Fibroblast of peridontal ligament (primary cell): ENCODE data around the gene AGAP1.

Source experiments
- DNase-seq: peaks from one replicate; pipeline ENCODE4 v3.0.0-alpha.2; 2010; ENCODE audit errors: extremely low read depth

AGAP1 gene

GRCh38 chr2:235486729-235487128 lies 7.1 kb upstream of the AGAP1 start:
- no peak for DNase-seq

GRCh38 chr2:235489897-235490296 lies 3.9 kb upstream of the AGAP1 start:
- DNase-seq: no peak

GRCh38 chr2:235492850-235493344 lies 946 bp upstream of the AGAP1 start:
- DNase-seq: no peak

- DNase-seq: peak; percentile 55
Measured at GRCh38 chr2:235493402-235493774, 455 bp upstream of the AGAP1 start.

GRCh38 chr2:235494716-235495372 lies 1.0 kb downstream of the AGAP1 start:
- DNase-seq: no peak

GRCh38 chr2:235495373-235496238 lies 1.8 kb downstream of the AGAP1 start:
- no peak for DNase-seq

GRCh38 chr2:235496239-235496621 lies 2.4 kb downstream of the AGAP1 start:
- no peak for DNase-seq

GRCh38 chr2:235497096-235497495 lies 3.3 kb downstream of the AGAP1 start:
- DNase-seq: no peak

GRCh38 chr2:235498541-235498940 lies 4.7 kb downstream of the AGAP1 start:
- DNase-seq: no peak

GRCh38 chr2:235498946-235499812 lies 5.3 kb downstream of the AGAP1 start:
- no peak for DNase-seq

GRCh38 chr2:235500110-235500760 lies 6.4 kb downstream of the AGAP1 start:
- DNase-seq: no peak

- peak; percentile 51 for DNase-seq
Measured at GRCh38 chr2:235500761-235501672, 7.2 kb downstream of the AGAP1 start.

- no peak for DNase-seq
Measured at GRCh38 chr2:235501673-235502031, 7.8 kb downstream of the AGAP1 start.

- no peak for DNase-seq
Measured at GRCh38 chr2:235502336-235502735, 8.5 kb downstream of the AGAP1 start.

- DNase-seq: no peak
Measured at GRCh38 chr2:235504441-235505180, 10.8 kb downstream of the AGAP1 start.

GRCh38 chr2:235505181-235505741 lies 11.4 kb downstream of the AGAP1 start:
- DNase-seq: no peak

- peak; percentile 46 for DNase-seq
Measured at GRCh38 chr2:235506291-235506996, 12.6 kb downstream of the AGAP1 start.

GRCh38 chr2:235506997-235507615 lies 13.3 kb downstream of the AGAP1 start:
- DNase-seq: no peak
